GM23338 (cell line): ENCODE data around the gene GRHL3.

Experiments
- EZH2 ChIP-seq: fragments of 200-600 bp; sonication (generic); IDR thresholded peaks from one replicate; pipeline ENCODE4 v1.8.0; 2017; ENCODE audit warnings: antibody characterized with exemption, mild to moderate bottlenecking, low read depth; ENCODE audit not compliant: unreplicated experiment
- EZH2phosphoT487 ChIP-seq: fragments of 200-600 bp; sonication (generic); IDR thresholded peaks from one replicate; pipeline ENCODE4 v1.8.1; 2018; ENCODE audit warnings: antibody characterized with exemption; ENCODE audit not compliant: unreplicated experiment
- POLR2AphosphoS5 ChIP-seq: IDR thresholded peaks from 2 replicates; pipeline ENCODE4 v1.6.1; 2016; ENCODE audit warnings: antibody characterized with exemption, low read depth
- ZNF331 ChIP-seq: fragments of 250-450 bp; sonication (Bioruptor Pico); IDR thresholded peaks from 2 replicates; pipeline ENCODE4 v1.5.0; 2020; ENCODE audit warnings: low read depth, mild to moderate bottlenecking, moderate library complexity
- TF ChIP-seq, protein P1 (sequence below), 2 experiments: fragments of 200-600 bp in 1 of 2; sonication (generic) in 1 of 2; conservative IDR thresholded peaks; 2 replicates each; pipeline versions ENCODE4 v1.5.1 to v1.6.1; 2016 to 2017; ENCODE audit warnings: antibody characterized with exemption in 2 of 2, low read depth in 2 of 2, mild to moderate bottlenecking in 2 of 2, moderate library complexity in 1 of 2

GRCh38 chr1:24309762-24310485 lies 9.2 kb upstream of the GRHL3 start:
- TF ChIP-seq EZH2phosphoT487 = no peak
- TF ChIP-seq, protein P1, sequence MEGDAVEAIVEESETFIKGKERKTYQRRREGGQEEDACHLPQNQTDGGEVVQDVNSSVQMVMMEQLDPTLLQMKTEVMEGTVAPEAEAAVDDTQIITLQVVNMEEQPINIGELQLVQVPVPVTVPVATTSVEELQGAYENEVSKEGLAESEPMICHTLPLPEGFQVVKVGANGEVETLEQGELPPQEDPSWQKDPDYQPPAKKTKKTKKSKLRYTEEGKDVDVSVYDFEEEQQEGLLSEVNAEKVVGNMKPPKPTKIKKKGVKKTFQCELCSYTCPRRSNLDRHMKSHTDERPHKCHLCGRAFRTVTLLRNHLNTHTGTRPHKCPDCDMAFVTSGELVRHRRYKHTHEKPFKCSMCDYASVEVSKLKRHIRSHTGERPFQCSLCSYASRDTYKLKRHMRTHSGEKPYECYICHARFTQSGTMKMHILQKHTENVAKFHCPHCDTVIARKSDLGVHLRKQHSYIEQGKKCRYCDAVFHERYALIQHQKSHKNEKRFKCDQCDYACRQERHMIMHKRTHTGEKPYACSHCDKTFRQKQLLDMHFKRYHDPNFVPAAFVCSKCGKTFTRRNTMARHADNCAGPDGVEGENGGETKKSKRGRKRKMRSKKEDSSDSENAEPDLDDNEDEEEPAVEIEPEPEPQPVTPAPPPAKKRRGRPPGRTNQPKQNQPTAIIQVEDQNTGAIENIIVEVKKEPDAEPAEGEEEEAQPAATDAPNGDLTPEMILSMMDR (conservative IDR thresholded peaks at IDR 0.05; ENCODE audit: low read depth in 2 of 2) = no peak
- no peak for TF ChIP-seq EZH2
- no peak for TF ChIP-seq POLR2AphosphoS5
- no peak for TF ChIP-seq ZNF331 (CRISPR knock-in tag)
